GM12878 (cell line): ENCODE results near the gene CLCN2. TPM values are rescaled to one million over a fixed set of nuclear protein-coding genes. Genes with fewer than 3 reads are reported as not detected.

Experiments used
- CBX5 ChIP-seq: sonication (generic); IDR thresholded peaks from 2 replicates; pipeline ENCODE4 v1.6.1; 2016; ENCODE audit warnings: low read depth, moderate library complexity, mild to moderate bottlenecking, inconsistent platforms
- CEBPZ ChIP-seq: fragments of 150-350 bp; IDR thresholded peaks from 2 replicates; pipeline ENCODE4 v1.6.1; 2016; ENCODE audit warnings: low read depth, low read length
- CREB1 ChIP-seq: IDR thresholded peaks from 2 replicates; pipeline ENCODE4 v1.6.1; 2012; ENCODE audit warnings: low read depth, mild to moderate bottlenecking, inconsistent platforms
- DPF2 ChIP-seq: fragments of 450-650 bp; IDR thresholded peaks from 2 replicates; pipeline ENCODE4 v1.6.1; 2017; ENCODE audit warnings: mild to moderate bottlenecking
- HCFC1 ChIP-seq: fragments of 150-350 bp; IDR thresholded peaks from 2 replicates; pipeline ENCODE4 v1.6.1; 2014; ENCODE audit warnings: low read length
- MAX ChIP-seq: IDR thresholded peaks from 2 replicates; pipeline ENCODE4 v1.6.1; 2012; ENCODE audit warnings: low read depth, low read length, improper control_type of control experiment
- MEF2A ChIP-seq: IDR thresholded peaks from 2 replicates; pipeline ENCODE4 v1.6.1; 2011; ENCODE audit warnings: low read depth, mild to moderate bottlenecking, low read length, moderate library complexity; ENCODE audit not compliant: insufficient read depth
- NFIC ChIP-seq: IDR thresholded peaks from 2 replicates; pipeline ENCODE4 v1.6.1; 2012; ENCODE audit warnings: low read depth, mild to moderate bottlenecking, inconsistent platforms, low read length, moderate library complexity
- NRF1 ChIP-seq: conservative IDR thresholded peaks from 2 replicates; pipeline ENCODE4 v1.6.1; 2011; ENCODE audit warnings: mild to moderate bottlenecking, low read depth, low read length, improper control_type of control experiment
- PBX3 ChIP-seq: IDR thresholded peaks from 2 replicates; pipeline ENCODE4 v1.6.1; 2011; ENCODE audit warnings: mild to moderate bottlenecking, low read depth, low read length, moderate library complexity; ENCODE audit not compliant: insufficient replicate concordance
- POLR2AphosphoS5 ChIP-seq: IDR thresholded peaks from 2 replicates; pipeline ENCODE4 v1.6.1; 2011; ENCODE audit warnings: mild to moderate bottlenecking, low read length, inconsistent platforms
- RAD21 ChIP-seq: IDR thresholded peaks from 2 replicates; pipeline ENCODE4 v1.6.1; 2011; ENCODE audit warnings: mild to moderate bottlenecking, low read depth, low read length, moderate library complexity; ENCODE audit not compliant: insufficient read depth
- RB1 ChIP-seq: fragments of 450-650 bp; formaldehyde crosslinking; IDR thresholded peaks from 2 replicates; pipeline ENCODE4 v1.6.1; 2017; ENCODE audit warnings: mild to moderate bottlenecking, borderline replicate concordance
- RELA ChIP-seq: fragments of 450-650 bp; IDR thresholded peaks from 2 replicates; pipeline ENCODE4 v1.8.0; 2014; ENCODE audit warnings: borderline replicate concordance; ENCODE audit not compliant: partially characterized antibody
- TARDBP ChIP-seq: IDR thresholded peaks from 2 replicates; pipeline ENCODE4 v1.6.1; 2016; ENCODE audit warnings: borderline replicate concordance
- TCF12 ChIP-seq: IDR thresholded peaks from 2 replicates; pipeline ENCODE4 v1.6.1; 2011; ENCODE audit warnings: low read depth, mild to moderate bottlenecking, low read length
- USF1 ChIP-seq: IDR thresholded peaks from 2 replicates; pipeline ENCODE4 v1.6.1; 2011; ENCODE audit warnings: borderline replicate concordance, low read depth, mild to moderate bottlenecking, moderate library complexity, mixed read lengths, low read length; ENCODE audit not compliant: insufficient read depth; ENCODE audit errors: extremely low read length
- USF2 ChIP-seq: IDR thresholded peaks from 2 replicates; pipeline ENCODE4 v1.6.1; 2011; ENCODE audit warnings: low read depth, low read length, improper control_type of control experiment, borderline replicate concordance
- YBX1 ChIP-seq: fragments of 450-650 bp; IDR thresholded peaks from 2 replicates; pipeline ENCODE4 v1.6.1; 2016; ENCODE audit warnings: antibody characterized with exemption
- ZBTB4 ChIP-seq: fragments of 450-650 bp; formaldehyde crosslinking; IDR thresholded peaks from 2 replicates; pipeline ENCODE4 v1.4.0; 2022; ENCODE audit warnings: mild to moderate bottlenecking, moderate library complexity
- ZNF274 ChIP-seq: IDR thresholded peaks from one replicate; pipeline ENCODE4 v1.8.0; 2011; ENCODE audit not compliant: insufficient read length, insufficient read depth
- polyA plus RNA-seq, 11 experiments: library from polyadenylated mRNA; depleted of rRNA in 4 of 11; unstranded in 6 of 11; stranded (reverse) in 5 of 11; fragments of >200 nt; fragmentation: Nextera tagmentation in 4 of 11; fragmentation: Illumina TruSeq in 1 of 11; extraction: Ambion mirVana in 4 of 11; extraction: Trizol in 1 of 11; gene quantifications; 1 replicate in 1 of 11; 2 replicates in 10 of 11; pipeline versions ENCODE4 v1.2.1 to v1.2.3, GENCODE V29; 2011 to 2016; ENCODE audit warnings: inconsistent platforms in 2 of 11, missing spikeins in 2 of 11, low read depth in 1 of 11
- total RNA-seq, 4 experiments: library from RNA; depleted of rRNA in 3 of 4; stranded (reverse); fragments of >200 nt in 3 of 4; fragmentation: Illumina TruSeq in 1 of 4; extraction: Trizol in 1 of 4; gene quantifications; 2 replicates each; pipeline versions ENCODE4 v1.2.1 to v1.2.3, GENCODE V29; 2013 to 2021

The CLCN2 gene
- total and polyA plus RNA-seq, 10 of the 15 experiments (the other 5 are each of a cell fraction or from before 2014, with no cell fraction given), result 0.13 to 2.6 (median 0.85) TPM; not detected in 1

- TF ChIP-seq HCFC1 (peak; percentile 32; the same call in 1 of the 2 replicates), MEF2A (0 out of 2 replicates have a peak, but pooled peaks have one; percentile 7), USF2 (peak; percentile 98), DPF2 (no peak), CEBPZ (no peak), TARDBP (no peak), TCF12 (peak; percentile 47; the same call in 1 of the 2 replicates), RB1 (no peak), POLR2AphosphoS5 (peak; percentile 83), RAD21 (no peak), YBX1 (no peak), CREB1 (0 out of 2 replicates have a peak, but pooled peaks have one; percentile 11), ZBTB4 (no peak), MAX (peak; percentile 98), USF1 (peak; percentile 98), CBX5 (no peak), ZNF274 (no peak), NRF1 (peak; percentile 84), NFIC (no peak), PBX3 (no peak), RELA (no peak)
These were observed 47.1 kb downstream of the CLCN2 start, which contains the start of gene EIF4G1 (continued) for GRCh38 chr3:184314363-184314699.
